Keratinocyte (primary cell): ENCODE measurements around the gene KRI1.

Source experiments
- CTCF ChIP-seq, 3 experiments: IDR thresholded peaks in 1 of 3; conservative IDR thresholded peaks in 1 of 3; optimal IDR thresholded peaks in 1 of 3; 2 replicates in 2 of 3; 3 replicates in 1 of 3; pipeline versions ENCODE3 to v1.5.1; 2011; ENCODE audit warnings: low read length in 3 of 3, mild to moderate bottlenecking in 3 of 3, moderate library complexity in 2 of 3, control low read depth in 1 of 3, inconsistent platforms in 1 of 3; ENCODE audit not compliant: insufficient read depth in 2 of 3; ENCODE audit errors: extremely low read depth in 1 of 3
- EZH2 ChIP-seq: IDR thresholded peaks from one replicate; pipeline ENCODE4 v1.6.1; 2012; ENCODE audit warnings: inconsistent platforms, mild to moderate bottlenecking, low read length, moderate library complexity

- TF ChIP-seq CTCF (optimal IDR thresholded peaks at IDR 0.05 in 1 of 3, IDR thresholded peaks at IDR 0.05 in 1 of 3, conservative IDR thresholded peaks at IDR 0.05 in 1 of 3; ENCODE audit: extremely low read depth in 1 of 3, insufficient read depth in 2 of 3, low read length in 3 of 3): no peak
- no peak for TF ChIP-seq EZH2
These were observed 22.2 kb downstream of the KRI1 start, which contains the start of gene ATG4D for GRCh38 chr19:10543420-10544241.
